ENCODE data around the gene AGO1.

AGO1 gene

DNA sequence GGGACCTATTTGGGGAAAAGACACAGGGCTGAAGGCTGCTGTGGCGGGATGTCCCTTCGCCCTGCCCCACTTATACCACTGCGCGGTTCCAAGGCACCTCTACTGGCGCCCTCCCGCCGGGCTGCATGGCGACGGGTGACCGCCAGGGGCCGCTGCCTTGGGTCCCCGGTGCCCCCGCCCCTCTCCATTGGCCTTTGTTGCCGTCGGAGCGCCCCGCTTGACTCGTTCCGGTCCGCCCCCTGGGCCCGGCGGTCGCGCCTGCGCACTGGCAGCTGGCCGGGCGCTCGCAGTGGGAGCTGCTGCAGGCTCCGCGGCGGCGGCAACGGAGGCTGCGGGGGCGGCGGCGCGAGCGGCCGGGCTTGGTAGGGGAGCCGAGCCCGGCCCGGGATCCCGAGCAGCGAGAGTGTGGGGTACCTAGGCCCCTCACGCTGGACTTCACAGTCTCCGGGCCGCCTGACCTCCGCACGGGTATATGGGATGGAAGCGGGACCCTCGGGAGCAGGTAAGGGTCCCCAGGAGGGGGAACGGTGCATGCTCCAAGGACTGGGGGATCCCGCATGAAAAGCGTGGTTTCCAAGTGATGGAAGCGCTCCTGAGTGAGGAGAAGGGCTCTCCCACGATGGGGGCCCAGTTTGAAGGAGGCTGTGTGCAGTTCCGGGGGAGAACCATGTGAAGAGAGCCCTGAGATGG lies at the start of gene AGO1:
Gene AGO1, plus strand, starts transcription at position 265 of the 690 bp plus-strand sequence. Its CDS starts 213 bp downstream, at position 478.
- DNase-seq (ENCODE audit: low read depth), result peak; percentile 96

- DNase-seq (ENCODE audit: low read depth), result no peak
Measured at GRCh38 chr1:35833395-35833794, 49.6 kb upstream of the AGO1 start.

DNA sequence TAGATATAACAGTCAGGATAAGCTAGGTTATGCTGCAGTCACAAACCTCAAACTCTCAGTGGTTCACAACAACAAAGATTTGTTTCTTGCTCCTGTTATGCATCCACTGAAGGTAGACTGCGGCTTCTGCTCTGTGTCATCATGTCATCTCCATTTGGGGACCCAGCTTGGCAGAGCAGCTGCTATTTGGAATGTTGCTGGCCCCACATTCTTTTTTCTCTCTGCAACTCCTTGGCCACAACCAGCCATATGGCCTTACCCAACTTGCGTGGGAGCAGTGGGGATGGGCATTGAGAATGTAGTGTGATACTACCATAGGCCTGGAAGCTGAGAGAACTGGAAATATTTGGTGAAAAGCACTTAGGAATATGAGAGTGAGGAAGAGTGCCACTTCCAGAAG lies 48.8 kb upstream of the AGO1 start:
- no peak for DNase-seq (ENCODE audit: low read depth)

GRCh38 chr1:35835398-35835797 lies 47.6 kb upstream of the AGO1 start:
- no peak for DNase-seq (ENCODE audit: low read depth)

- DNase-seq (ENCODE audit: low read depth), result no peak
Measured at GRCh38 chr1:35836734-35837133, 46.3 kb upstream of the AGO1 start.

DNA sequence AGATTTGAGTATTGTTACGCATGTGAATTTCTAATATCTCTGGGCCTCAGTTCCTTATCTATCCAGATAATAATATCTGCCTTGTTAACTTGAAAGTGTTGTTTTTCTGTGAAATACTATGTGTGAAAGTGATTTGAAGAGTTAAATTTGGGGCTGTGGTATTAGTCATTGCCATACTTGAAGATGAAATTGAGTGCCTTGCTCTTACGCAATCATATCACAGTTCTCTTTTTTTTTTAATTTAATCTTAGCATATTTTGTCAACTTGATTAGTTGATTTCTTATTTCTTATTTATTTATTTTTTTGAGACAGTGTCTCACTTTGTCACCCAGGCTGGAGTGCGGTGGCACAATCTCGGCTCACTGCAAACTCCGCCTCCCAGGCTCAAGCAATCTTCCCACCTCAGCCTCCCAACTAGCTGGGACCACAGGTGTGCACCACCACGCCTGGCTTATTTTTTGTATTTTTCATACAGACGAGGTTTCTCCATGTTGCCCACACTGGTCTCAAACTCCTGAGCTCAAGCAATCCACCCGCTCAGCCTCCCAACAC lies 44.2 kb upstream of the AGO1 start:
- DNase-seq (ENCODE audit: low read depth), result no peak

DNA sequence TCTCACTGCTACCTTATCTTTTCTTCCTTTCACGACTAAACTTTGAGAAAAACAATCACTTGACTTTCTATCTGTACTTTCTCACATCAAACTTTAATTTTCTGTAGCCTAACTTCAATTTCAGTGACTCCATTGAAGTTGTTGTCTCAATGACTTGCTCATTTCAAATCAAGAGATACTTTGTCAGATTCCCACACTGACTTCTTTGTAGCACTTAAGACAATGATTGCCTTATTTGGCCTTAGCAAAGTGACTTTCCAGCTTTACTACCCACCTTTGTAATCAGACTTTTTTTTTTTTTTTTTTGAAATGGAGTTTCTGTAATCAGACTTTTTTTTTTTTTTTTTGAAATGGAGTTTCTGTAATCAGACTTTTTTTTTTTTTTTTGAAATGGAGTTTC lies 38.2 kb upstream of the AGO1 start:
- DNase-seq (ENCODE audit: low read depth), result no peak

DNA sequence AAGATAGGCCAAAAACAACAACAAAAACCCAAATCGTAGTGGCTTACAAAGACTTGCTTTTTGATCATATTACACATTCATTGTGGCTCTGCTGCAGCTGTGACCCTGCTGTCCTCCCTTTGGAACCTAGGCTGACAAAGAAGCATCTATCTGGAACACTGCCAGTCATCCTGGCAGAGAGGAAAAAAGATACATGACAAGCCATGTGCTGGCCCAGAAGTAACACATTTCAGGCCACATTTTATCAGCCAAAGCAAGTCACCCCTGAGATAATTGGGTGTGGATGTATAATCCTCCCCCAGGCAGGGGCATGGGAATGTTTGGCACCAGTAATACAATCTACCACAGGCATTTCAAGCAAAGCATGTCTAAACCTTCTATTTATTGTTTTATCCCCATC lies 37.2 kb upstream of the AGO1 start:
- no peak for DNase-seq (ENCODE audit: low read depth)

DNA sequence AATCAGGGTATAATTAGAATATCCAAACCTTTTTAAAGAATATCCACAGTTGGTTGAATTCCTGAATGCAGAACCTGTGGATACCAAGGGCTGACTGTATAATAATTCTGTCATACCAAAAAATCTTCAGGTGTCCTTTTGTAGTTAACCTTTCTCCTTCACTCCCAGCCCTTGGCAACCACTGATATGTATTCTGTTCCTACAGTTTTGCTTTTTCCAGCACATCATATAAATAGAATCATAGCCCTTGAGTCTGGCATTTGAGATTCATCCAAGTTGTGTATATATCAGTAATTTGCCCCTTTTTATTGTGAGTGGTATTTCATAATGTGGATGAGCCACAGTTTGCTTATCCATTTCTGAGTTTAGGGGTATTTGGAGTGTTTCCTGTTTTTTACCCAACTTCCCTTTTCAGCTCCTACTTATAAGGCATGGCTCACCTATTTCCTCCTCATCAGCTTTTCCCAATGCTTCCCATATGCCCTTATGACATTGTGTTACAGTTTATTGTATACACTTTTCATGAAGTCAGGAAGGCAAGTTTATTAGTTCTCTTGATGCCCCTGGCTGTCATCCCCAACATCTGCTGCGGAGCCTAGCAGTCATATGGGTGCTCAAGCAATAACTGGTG lies 35.0 kb upstream of the AGO1 start:
- DNase-seq (ENCODE audit: low read depth), result no peak

DNA sequence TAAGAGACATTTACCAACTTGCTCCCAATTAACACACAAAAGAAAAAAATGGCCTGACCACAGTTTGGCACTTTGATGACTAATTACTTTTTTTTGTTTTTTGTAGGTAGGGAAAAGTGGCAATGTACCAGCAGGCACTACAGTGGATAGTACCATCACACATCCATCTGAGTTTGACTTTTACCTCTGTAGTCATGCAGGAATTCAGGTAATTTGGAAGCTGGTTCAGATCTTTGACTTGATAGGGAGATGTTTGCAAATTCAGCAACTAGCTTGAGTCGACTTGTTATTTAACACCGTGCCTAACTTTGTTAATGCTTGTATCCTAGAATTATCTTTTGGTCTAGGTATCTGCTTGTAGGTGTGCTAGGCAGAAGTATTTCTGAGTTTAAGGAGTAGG lies 33.0 kb upstream of the AGO1 start:
- DNase-seq (ENCODE audit: low read depth), result no peak

- DNase-seq (ENCODE audit: low read depth), result no peak
Measured at GRCh38 chr1:35850716-35851115, 32.3 kb upstream of the AGO1 start.

- DNase-seq (ENCODE audit: low read depth), result no peak
Measured at GRCh38 chr1:35851132-35851869, 31.7 kb upstream of the AGO1 start.

DNA sequence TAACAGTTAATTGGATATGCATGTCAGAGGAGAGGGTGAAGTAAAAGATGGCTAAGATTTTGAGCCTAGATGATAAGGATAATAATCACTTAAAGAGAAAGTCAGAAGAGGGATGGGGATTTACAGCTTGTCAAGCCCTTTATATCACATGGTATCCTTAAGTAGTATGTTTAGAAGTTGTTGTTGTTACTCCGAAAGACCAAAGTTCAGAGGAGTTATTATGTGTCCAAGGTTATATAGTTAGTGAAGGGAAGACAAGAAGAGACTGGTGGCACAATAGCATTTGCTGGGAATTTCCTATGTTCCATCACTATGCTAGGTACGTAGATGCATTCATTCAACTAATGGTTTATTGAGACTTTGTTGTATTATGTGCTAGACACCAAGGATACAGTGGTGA lies 30.8 kb upstream of the AGO1 start:
- no peak for DNase-seq (ENCODE audit: low read depth)

GRCh38 chr1:35854989-35855700 lies 27.9 kb upstream of the AGO1 start:
- no peak for DNase-seq (ENCODE audit: low read depth)

- DNase-seq (ENCODE audit: low read depth), result no peak
Measured at GRCh38 chr1:35856964-35857363, 26.0 kb upstream of the AGO1 start.

DNA sequence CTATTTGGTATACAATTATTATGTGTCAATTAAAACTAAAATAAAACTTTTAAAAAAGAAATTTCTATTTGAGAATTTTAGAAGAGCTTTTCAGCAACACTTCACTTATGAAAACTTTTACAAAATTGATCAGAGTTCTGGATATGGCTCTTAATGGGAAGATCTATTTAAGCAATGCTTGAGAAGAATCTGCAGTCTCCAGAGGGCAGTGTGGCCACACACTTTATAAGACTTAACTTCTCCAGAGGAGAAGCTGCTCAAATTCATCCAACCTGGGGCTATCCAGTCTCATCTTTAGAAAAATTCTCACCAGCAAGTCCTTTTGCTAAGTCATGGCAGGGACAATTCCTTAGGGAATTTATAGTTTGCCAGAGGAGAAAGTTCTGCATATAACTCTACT lies 25.2 kb upstream of the AGO1 start:
- no peak for DNase-seq (ENCODE audit: low read depth)

GRCh38 chr1:35860696-35861095 lies 22.3 kb upstream of the AGO1 start:
- no peak for DNase-seq (ENCODE audit: low read depth)

- no peak for DNase-seq (ENCODE audit: low read depth)
Measured at GRCh38 chr1:35863136-35863535, 19.9 kb upstream of the AGO1 start.

GRCh38 chr1:35863881-35864625 lies 19.0 kb upstream of the AGO1 start:
- DNase-seq (ENCODE audit: low read depth), result no peak

GRCh38 chr1:35864813-35865212 lies 18.2 kb upstream of the AGO1 start:
- DNase-seq (ENCODE audit: low read depth), result no peak

DNA sequence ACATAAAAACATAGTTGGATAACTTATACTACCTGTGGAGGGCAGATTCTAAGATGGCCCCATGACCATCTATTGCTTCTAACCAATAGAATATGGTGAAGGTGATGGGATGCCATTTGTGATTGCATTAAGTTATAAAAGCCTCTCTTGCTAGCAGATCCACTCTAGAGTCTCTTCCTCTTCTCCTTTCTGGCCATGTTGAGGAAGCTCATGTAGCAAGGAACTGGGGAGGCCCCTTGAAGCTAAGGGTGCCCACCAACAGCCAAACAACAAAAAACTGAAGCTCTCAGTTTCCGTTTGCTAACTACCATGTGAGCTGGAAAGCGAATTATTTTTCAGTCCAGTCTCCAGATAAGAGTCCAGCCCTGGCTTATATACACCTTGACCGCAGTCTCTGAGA lies 16.0 kb upstream of the AGO1 start:
- DNase-seq (ENCODE audit: low read depth), result no peak

Measured in stimulated activated CD8-positive, alpha-beta memory T cell treated with anti-CD3 and anti-CD28 coated beads, Interleukin-12 subunit alpha, Interleukin-12 subunit beta, amount 100 ng/mL, for 4 hours (primary cell).